H1 (cell line): ENCODE results near the gene NEDD4. TPM values are rescaled to one million over a fixed set of nuclear protein-coding genes. Genes with fewer than 3 reads are reported as not detected.
A peak's percentile ranks its signal among the peaks of the same experiment; 100 is the strongest.

Experiments
- CTCF ChIA-PET: fragments of 300-600 bp; sonication (Branson Sonifier 250); formaldehyde crosslinking; loops from one replicate; lab custom pipeline; 2021; ENCODE audit not compliant: partially characterized antibody; lab: Charles Lee
- POLR2A ChIA-PET: fragments of 300-600 bp; sonication (Branson Sonifier 250); formaldehyde crosslinking; loops from one replicate; lab custom pipeline; 2021; ENCODE audit warnings: inconsistent platforms; ENCODE audit not compliant: partially characterized antibody; lab: Charles Lee
- DNase-seq, 2 experiments: peaks; one replicate each; pipeline versions ENCODE4 v3.0.0 to v3.0.0-alpha.2; 2010 to 2022; ENCODE audit warnings: low spot score in 2 of 2, low read depth in 1 of 2, mixed read lengths in 1 of 2
- FAIRE-seq: peaks from 2 replicates; lab custom pipeline; 2011; peaks lifted over from hg19 to GRCh38; lab: Jason Lieb, UNC
- H2AFZ ChIP-seq: 2 replicates; pipeline ENCODE4 v1.8.1; 2012; ENCODE audit warnings: low read length, inconsistent platforms
- H2AK5ac ChIP-seq: 2 replicates; pipeline ENCODE4 v1.6.1; 2013; ENCODE audit warnings: low read depth, low read length
- H2BK120ac ChIP-seq: replicated peaks from 2 replicates; pipeline ENCODE3; 2013; ENCODE audit warnings: low read depth, low read length, inconsistent platforms
- H2BK12ac ChIP-seq: 2 replicates; pipeline ENCODE4 v1.6.1; 2013; ENCODE audit warnings: low read depth, low read length
- H2BK15ac ChIP-seq: 2 replicates; pipeline ENCODE4 v1.6.1; 2013; ENCODE audit warnings: low read length
- H2BK20ac ChIP-seq: 2 replicates; pipeline ENCODE4 v1.6.1; 2013; ENCODE audit warnings: low read length
- H2BK5ac ChIP-seq: 2 replicates; pipeline ENCODE4 v1.6.1; 2013; ENCODE audit warnings: low read depth, low read length
- H3K14ac ChIP-seq: 2 replicates; pipeline ENCODE4 v1.6.1; 2013; ENCODE audit warnings: inconsistent platforms; ENCODE audit not compliant: insufficient read length
- H3K18ac ChIP-seq: 2 replicates; pipeline ENCODE4 v1.6.1; 2013; ENCODE audit warnings: low read length; ENCODE audit errors: extremely low read depth
- H3K23ac ChIP-seq: 2 replicates; pipeline ENCODE4 v1.6.1; 2013; ENCODE audit warnings: inconsistent platforms; ENCODE audit not compliant: insufficient read length
- H3K23me2 ChIP-seq: 2 replicates; pipeline ENCODE4 v1.6.1; 2013; ENCODE audit warnings: low read depth, low read length
- H3K27ac ChIP-seq: 2 replicates; pipeline ENCODE4 v1.6.1; 2011; ENCODE audit warnings: low read depth, low read length, inconsistent platforms
- H3K27me3 ChIP-seq, 4 experiments: replicated peaks in 1 of 4; 1 replicate in 1 of 4; 2 replicates in 3 of 4; pipeline versions ENCODE4 v1.6.1 to v1.8.1; 2011 to 2013; ENCODE audit warnings: low read length in 3 of 4, mild to moderate bottlenecking in 3 of 4, inconsistent platforms in 2 of 4, mixed read lengths in 2 of 4, moderate library complexity in 1 of 4; ENCODE audit not compliant: control insufficient read depth in 3 of 4, insufficient read depth in 3 of 4; ENCODE audit errors: extremely low read depth in 1 of 4
- H3K36me3 ChIP-seq, 4 experiments: 2 replicates each; pipeline versions ENCODE4 v1.6.1 to v1.8.1; 2011 to 2013; ENCODE audit warnings: mild to moderate bottlenecking in 4 of 4, low read length in 3 of 4, moderate library complexity in 2 of 4, control low read depth in 1 of 4, inconsistent platforms in 1 of 4; ENCODE audit not compliant: insufficient read depth in 4 of 4, control insufficient read depth in 2 of 4
- H3K4ac ChIP-seq: replicated peaks from 2 replicates; pipeline ENCODE3; 2013; ENCODE audit warnings: low read length, low read depth, mixed read lengths, inconsistent platforms; ENCODE audit not compliant: insufficient read length
- H3K4me1 ChIP-seq, 4 experiments: replicated peaks in 1 of 4; 1 replicate in 1 of 4; 2 replicates in 3 of 4; pipeline versions ENCODE4 v1.6.1 to v1.8.1; 2011 to 2013; ENCODE audit warnings: low read length in 3 of 4, inconsistent platforms in 2 of 4, mixed read lengths in 1 of 4; ENCODE audit not compliant: insufficient read depth in 4 of 4, control insufficient read depth in 3 of 4
- H3K4me2 ChIP-seq, 2 experiments: 2 replicates each; pipeline versions ENCODE4 v1.6.1 to v1.8.1; 2011 to 2013; ENCODE audit warnings: low read depth in 2 of 2, low read length in 2 of 2, control low read depth in 1 of 2, inconsistent platforms in 1 of 2, mild to moderate bottlenecking in 1 of 2; ENCODE audit not compliant: insufficient read depth in 1 of 2
- H3K4me3 ChIP-seq, 4 experiments: fragments of 200-600, 300-600 bp in 1 of 4; sonication (generic), shearing (Covaris generic), sonication (Bioruptor Twin) in 1 of 4; 2 replicates each; pipeline versions ENCODE4 v1.5.1 to v1.8.1; 2011 to 2016; ENCODE audit warnings: low read length in 4 of 4, low read depth in 3 of 4, control low read depth in 2 of 4, inconsistent platforms in 2 of 4, mild to moderate bottlenecking in 2 of 4, mixed read lengths in 1 of 4, moderate library complexity in 1 of 4; ENCODE audit not compliant: insufficient read depth in 2 of 4; ENCODE audit errors: extremely low read depth in 1 of 4
- H3K56ac ChIP-seq: replicated peaks from 2 replicates; pipeline ENCODE3; 2013; ENCODE audit warnings: low read depth, mild to moderate bottlenecking, mixed read lengths, low read length, inconsistent platforms; ENCODE audit not compliant: insufficient read length
- H3K79me1 ChIP-seq: 2 replicates; pipeline ENCODE4 v1.6.1; 2013; ENCODE audit warnings: low read depth, low read length, control low read depth
- H3K79me2 ChIP-seq, 2 experiments: 2 replicates each; pipeline versions ENCODE4 v1.6.1 to v1.8.1; 2012 to 2013; ENCODE audit warnings: low read length in 2 of 2, mild to moderate bottlenecking in 2 of 2, inconsistent platforms in 1 of 2; ENCODE audit not compliant: insufficient read depth in 2 of 2, control insufficient read depth in 1 of 2
- H3K9ac ChIP-seq, 4 experiments: replicated peaks in 1 of 4; 1 replicate in 1 of 4; 2 replicates in 3 of 4; pipeline versions ENCODE4 v1.6.1 to v1.8.1; 2011 to 2013; ENCODE audit warnings: low read depth in 3 of 4, low read length in 3 of 4, control low read depth in 2 of 4, mild to moderate bottlenecking in 2 of 4, moderate library complexity in 2 of 4, inconsistent platforms in 1 of 4; ENCODE audit errors: extremely low read depth in 1 of 4
- H3K9me3 ChIP-seq, 2 experiments: 2 replicates each; pipeline versions ENCODE4 v1.6.1 to v1.8.1; 2012 to 2013; ENCODE audit warnings: mild to moderate bottlenecking in 2 of 2, moderate library complexity in 2 of 2, control low read depth in 1 of 2, inconsistent platforms in 1 of 2, low read depth in 1 of 2, low read length in 1 of 2, mixed read lengths in 1 of 2; ENCODE audit not compliant: insufficient read depth in 2 of 2
- H4K20me1 ChIP-seq, 2 experiments: replicated peaks in 1 of 2; 2 replicates each; pipeline versions ENCODE3 to v1.8.1; 2011 to 2013; ENCODE audit warnings: inconsistent platforms in 2 of 2, low read length in 2 of 2, mild to moderate bottlenecking in 1 of 2; ENCODE audit not compliant: insufficient read depth in 2 of 2, control insufficient read depth in 1 of 2
- H4K5ac ChIP-seq: 2 replicates; pipeline ENCODE4 v1.6.1; 2013; ENCODE audit warnings: low read length, low read depth, mixed read lengths, inconsistent platforms; ENCODE audit not compliant: insufficient read length
- H4K8ac ChIP-seq: 2 replicates; pipeline ENCODE4 v1.8.0; 2013; ENCODE audit warnings: mild to moderate bottlenecking, moderate library complexity, low read length, inconsistent platforms; ENCODE audit not compliant: insufficient read depth; ENCODE audit errors: extremely low read depth
- H4K91ac ChIP-seq: replicated peaks from 2 replicates; pipeline ENCODE3; 2013; ENCODE audit warnings: low read length, mixed read lengths, inconsistent platforms; ENCODE audit not compliant: insufficient read length
- ATF3 ChIP-seq: IDR thresholded peaks from 2 replicates; pipeline ENCODE4 v1.6.1; 2011; ENCODE audit warnings: low read depth, mild to moderate bottlenecking, low read length; ENCODE audit not compliant: insufficient read depth
- BRCA1 ChIP-seq: IDR thresholded peaks from 2 replicates; pipeline ENCODE4 v1.6.1; 2012; ENCODE audit warnings: low read depth, low read length, improper control_type of control experiment
- CBX5 ChIP-seq: fragments of 300-800, 300-1000 bp; sonication (generic); IDR thresholded peaks from 2 replicates; pipeline ENCODE4 v1.7.1; 2016; ENCODE audit warnings: antibody characterized with exemption, low read length, low read depth
- CEBPB ChIP-seq: IDR thresholded peaks from 2 replicates; pipeline ENCODE4 v1.6.1; 2012; ENCODE audit warnings: low read depth, low read length
- E2F6 ChIP-seq: IDR thresholded peaks from 2 replicates; pipeline ENCODE4 v1.6.1; 2012; ENCODE audit warnings: inconsistent platforms
- EZH2 ChIP-seq: fragments of 200-600 bp; sonication (generic); IDR thresholded peaks from 2 replicates; pipeline ENCODE4 v1.7.1; 2012; ENCODE audit warnings: low read depth, mild to moderate bottlenecking, moderate library complexity, low read length, inconsistent platforms; ENCODE audit not compliant: severe bottlenecking
- HDAC2 ChIP-seq, 2 experiments: fragments of 300-600 bp in 1 of 2; sonication (generic) in 1 of 2; IDR thresholded peaks; 2 replicates each; pipeline ENCODE4 v1.6.1; 2011 to 2012; ENCODE audit warnings: low read depth in 2 of 2, low read length in 2 of 2, mild to moderate bottlenecking in 2 of 2, moderate library complexity in 2 of 2, borderline replicate concordance in 1 of 2, inconsistent platforms in 1 of 2
- MAX ChIP-seq: IDR thresholded peaks from 2 replicates; pipeline ENCODE4 v1.6.1; 2012; ENCODE audit warnings: inconsistent platforms
- YY1 ChIP-seq: IDR thresholded peaks from 2 replicates; pipeline ENCODE4 v1.6.1; 2011; ENCODE audit warnings: low read depth, mild to moderate bottlenecking, low read length
- WGBS, 2 experiments: shearing (Covaris generic) in 1 of 2; methylation state at CpG; one replicate each; pipeline versions ENCODE4 v1.1.6 to v1.1.7; 2013 to 2015; ENCODE audit warnings: low lambda C conversion rate in 2 of 2, mixed read lengths in 2 of 2, inconsistent platforms in 1 of 2, low coverage in 1 of 2, missing lambda C conversion rate in 1 of 2; ENCODE audit not compliant: insufficient replicate concordance in 2 of 2, insufficient coverage in 1 of 2, insufficient read length in 1 of 2; ENCODE audit errors: extremely low coverage in 1 of 2, missing lambda C conversion rate in 1 of 2; 5-methylcytosine and 5-hydroxymethylcytosine counted together
- polyA plus RNA-seq, 7 experiments: library from polyadenylated mRNA; depleted of rRNA in 3 of 7; stranded (reverse) in 5 of 7; unstranded in 2 of 7; fragments of >200 nt in 5 of 7; fragments of 200-250 nt in 2 of 7; gene quantifications; 1 replicate in 5 of 7; 2 replicates in 1 of 7; 4 replicates in 1 of 7; pipeline versions ENCODE4 v1.2.1 to v1.2.3, GENCODE V29; 2011 to 2013; ENCODE audit warnings: missing spikeins in 2 of 7, mixed read lengths in 2 of 7
- total RNA-seq: library from RNA; stranded (reverse); fragmentation: NEBNext Ultra II Directional; extraction: Animal tissue kit (Norgen Biotek cat#: 25700); gene quantifications from 2 replicates; pipeline ENCODE4 v1.2.1, GENCODE V29; 2021

The NEDD4 gene
- total and polyA plus RNA-seq, 2 of the 8 experiments (the other 6 are each of a cell fraction or from before 2014, with no cell fraction given), result 0.95 to 3.9 TPM

GRCh38 chr15:56040081-56041035, 46.9 kb upstream of the NEDD4 start:
- POLR2A ChIA-PET, result no interaction called here
- no peaks in the 10 kb centered on the region for H3K23me2 ChIP-seq
- no peak overlapping the region for H2BK120ac ChIP-seq
- H3K4me1 ChIP-seq, result peaks cover 0 to 5% (median 2%) of the 10 kb centered on the region in 4 experiments; a peak in 4 of 7 replicates
- H3K27ac ChIP-seq, result no peak overlapping the region
- no peak overlapping the region for H3K9ac ChIP-seq
- CTCF ChIA-PET, result interaction anchor here (1.1 to 3.2 kb wide), 2 partner anchors 13 to 22 kb away, joined by 6 to 18 read pairs; no protein-coding TSS in a partner anchor
- no peak overlapping the region; the same call in 1 of the 2 replicates for H2AK5ac ChIP-seq
- no peaks in the 10 kb centered on the region for H3K9me3 ChIP-seq
- H2AFZ ChIP-seq, result peak overlapping the region; percentile 81
- peak overlapping the region; percentile 20; the same call in 1 of the 2 replicates for H2BK12ac ChIP-seq
- no peak overlapping the region for H3K14ac ChIP-seq
- no peaks in the 10 kb centered on the region for H3K27me3 ChIP-seq
- no peak overlapping the region for H2BK5ac ChIP-seq
- H3K36me3 ChIP-seq, result no peaks in the 10 kb centered on the region
- H3K79me1 ChIP-seq, result no peaks in the 10 kb centered on the region
- H3K18ac ChIP-seq, result no peak overlapping the region
- no peak overlapping the region for H4K5ac ChIP-seq
- H4K91ac ChIP-seq, result no peak overlapping the region
- FAIRE-seq (no peak), DNase-seq (peak in 1 of 2 experiments; percentile 25)
- H2BK20ac ChIP-seq, result 0 out of 2 replicates have a peak overlapping the region, but pooled peaks have one; percentile 56
- H3K79me2 ChIP-seq, result no peaks in the 10 kb centered on the region
- H3K4ac ChIP-seq, result no peak overlapping the region
- peak overlapping the region; percentile 14; the same call in 1 of the 2 replicates for H4K8ac ChIP-seq
- H2BK15ac ChIP-seq, result no peak overlapping the region
- no peak overlapping the region for H3K56ac ChIP-seq
- H3K23ac ChIP-seq, result no peak overlapping the region
- no peaks in the 10 kb centered on the region for H4K20me1 ChIP-seq
- WGBS, 2 experiments, result 85% methylated on average over 8 of the region's 8 CpGs; no CpG with 5 or more reads in 1 of the 2 experiments
- no peak overlapping the region for H3K4me3 ChIP-seq
- no peak overlapping the region for H3K4me2 ChIP-seq
- TF ChIP-seq YY1, result no peak
- TF ChIP-seq EZH2, result no peak
- TF ChIP-seq MAX, result peak; percentile 58
- no peak for TF ChIP-seq BRCA1
- no peak for TF ChIP-seq CBX5
- TF ChIP-seq E2F6, result peak; percentile 38; the same call in 1 of the 2 replicates
- TF ChIP-seq CEBPB, result peak; percentile 84
- 0 out of 2 replicates have a peak, but pooled peaks have one; percentile 29 for TF ChIP-seq ATF3
- TF ChIP-seq HDAC2 (IDR thresholded peaks at IDR 0.05; ENCODE audit: borderline replicate concordance in 1 of 2, low read depth in 2 of 2, low read length in 2 of 2), result no peak
